GM18511 (cell line): ENCODE results near the gene LMTK2.
A peak's percentile ranks its signal among the peaks of the same experiment; 100 is the strongest.

Source experiments
- ATAC-seq: cut with Tn5 transposase; IDR thresholded peaks from one replicate; pipeline ENCODE4 v1.9.1; 2021; ENCODE audit warnings: mild to moderate bottlenecking, moderate library complexity; ENCODE audit not compliant: unreplicated experiment

LMTK2 gene

DNA sequence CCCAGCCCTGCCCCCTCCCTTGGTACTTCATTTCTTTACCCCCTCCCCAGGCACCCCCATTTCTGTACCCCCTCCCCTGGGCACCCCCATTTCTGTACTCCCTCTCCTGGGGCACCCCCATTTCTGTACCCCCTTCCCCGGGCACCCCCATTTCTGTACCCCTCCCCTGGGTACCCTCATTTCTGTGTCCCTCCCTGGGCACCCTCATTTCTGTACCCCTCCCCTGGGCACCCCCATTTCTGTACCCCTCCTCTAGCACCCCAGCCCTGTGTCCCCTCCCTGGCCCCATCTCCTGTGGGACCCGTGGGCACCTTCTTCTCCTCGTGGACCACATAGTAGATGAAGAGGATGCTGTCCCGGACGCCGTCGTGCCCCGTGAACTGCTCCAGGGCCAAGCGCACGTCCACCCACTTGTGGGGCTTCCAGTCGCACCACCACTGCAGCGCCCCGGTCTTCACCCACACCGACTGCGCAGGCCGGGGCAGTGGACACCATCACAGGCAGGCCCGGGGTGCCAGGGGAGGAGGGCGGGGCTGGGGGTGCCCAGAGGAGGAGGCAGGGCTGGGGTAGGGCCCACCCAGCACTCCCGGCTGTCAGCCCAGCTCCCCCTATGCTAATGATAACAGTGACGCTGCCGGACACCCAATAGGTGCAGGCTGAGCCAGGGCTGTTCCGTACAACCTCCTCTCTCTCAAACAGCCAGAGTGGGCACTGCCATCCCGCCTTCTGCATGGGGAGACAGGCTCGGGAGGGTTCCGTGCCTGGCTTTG lies 125.0 kb downstream of the LMTK2 start:
- ATAC-seq, result no peak

- ATAC-seq, result no peak
Measured at GRCh38 chr7:98232263-98232585, 125.6 kb downstream of the LMTK2 start.

DNA sequence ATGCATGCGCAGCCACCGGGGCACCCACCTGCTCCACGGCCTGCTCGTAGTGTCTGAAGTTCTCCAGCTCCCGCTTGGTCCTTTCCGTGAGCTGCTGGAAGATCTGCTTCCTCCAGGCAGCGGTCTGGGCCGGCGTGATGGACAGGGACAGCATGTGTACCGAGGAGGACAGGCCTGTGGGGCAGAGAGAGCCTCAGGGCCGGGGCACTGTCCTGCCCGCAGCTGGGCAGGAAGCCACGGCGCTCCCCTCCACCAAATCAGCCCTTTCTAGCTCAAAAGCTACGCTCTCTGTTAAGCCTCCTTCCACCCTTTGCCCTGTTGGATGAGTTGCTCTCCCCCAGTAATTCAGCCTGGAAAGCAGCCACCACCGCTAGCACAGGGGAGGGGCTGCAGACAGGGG lies 126.1 kb downstream of the LMTK2 start:
- ATAC-seq, result no peak

DNA sequence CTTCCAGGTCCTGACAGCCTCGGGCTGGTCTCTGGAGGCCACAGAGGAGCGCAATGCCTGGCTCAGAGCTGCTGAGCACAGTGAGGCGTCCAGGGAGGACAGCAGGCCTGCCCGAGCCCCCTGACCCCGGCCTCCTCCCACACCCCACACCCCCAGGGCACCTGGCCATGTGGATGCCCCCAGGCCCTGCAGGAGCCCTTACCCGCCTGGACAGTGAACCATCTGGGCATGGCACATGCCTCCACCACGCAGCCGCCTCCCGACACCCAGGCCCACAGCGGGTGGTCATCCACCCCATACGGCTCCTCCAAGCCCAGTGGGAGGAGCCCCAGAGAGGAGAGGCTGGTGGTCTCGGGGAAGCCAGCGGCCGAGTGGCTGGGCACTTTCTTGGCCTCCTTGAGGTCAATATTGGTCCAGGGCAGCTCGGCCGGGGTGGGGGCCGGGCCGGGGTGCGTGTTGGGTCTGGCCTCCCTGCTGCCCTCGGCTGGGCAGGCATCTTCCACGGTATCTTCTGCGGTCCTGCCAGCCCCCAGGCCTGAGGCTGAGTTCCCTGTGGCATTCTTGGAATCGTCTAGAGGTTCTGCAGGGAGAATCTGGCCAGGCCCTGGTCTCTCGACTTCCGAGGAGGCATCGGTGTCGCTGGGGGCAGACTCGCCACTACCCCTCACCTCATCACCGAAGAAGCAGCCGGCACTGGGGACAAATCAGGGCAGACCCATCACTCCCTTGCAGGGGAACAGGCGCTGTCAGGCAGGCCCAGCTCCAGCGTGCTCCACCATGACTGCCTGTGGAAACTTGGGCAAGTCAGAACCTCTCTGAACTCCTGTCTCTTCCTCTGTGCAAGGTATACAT lies 126.8 kb downstream of the LMTK2 start:
- no peak for ATAC-seq

- ATAC-seq, result no peak
Measured at GRCh38 chr7:98234429-98235147, 127.9 kb downstream of the LMTK2 start.

- no peak for ATAC-seq
Measured at GRCh38 chr7:98235901-98236300, 129.2 kb downstream of the LMTK2 start.

DNA sequence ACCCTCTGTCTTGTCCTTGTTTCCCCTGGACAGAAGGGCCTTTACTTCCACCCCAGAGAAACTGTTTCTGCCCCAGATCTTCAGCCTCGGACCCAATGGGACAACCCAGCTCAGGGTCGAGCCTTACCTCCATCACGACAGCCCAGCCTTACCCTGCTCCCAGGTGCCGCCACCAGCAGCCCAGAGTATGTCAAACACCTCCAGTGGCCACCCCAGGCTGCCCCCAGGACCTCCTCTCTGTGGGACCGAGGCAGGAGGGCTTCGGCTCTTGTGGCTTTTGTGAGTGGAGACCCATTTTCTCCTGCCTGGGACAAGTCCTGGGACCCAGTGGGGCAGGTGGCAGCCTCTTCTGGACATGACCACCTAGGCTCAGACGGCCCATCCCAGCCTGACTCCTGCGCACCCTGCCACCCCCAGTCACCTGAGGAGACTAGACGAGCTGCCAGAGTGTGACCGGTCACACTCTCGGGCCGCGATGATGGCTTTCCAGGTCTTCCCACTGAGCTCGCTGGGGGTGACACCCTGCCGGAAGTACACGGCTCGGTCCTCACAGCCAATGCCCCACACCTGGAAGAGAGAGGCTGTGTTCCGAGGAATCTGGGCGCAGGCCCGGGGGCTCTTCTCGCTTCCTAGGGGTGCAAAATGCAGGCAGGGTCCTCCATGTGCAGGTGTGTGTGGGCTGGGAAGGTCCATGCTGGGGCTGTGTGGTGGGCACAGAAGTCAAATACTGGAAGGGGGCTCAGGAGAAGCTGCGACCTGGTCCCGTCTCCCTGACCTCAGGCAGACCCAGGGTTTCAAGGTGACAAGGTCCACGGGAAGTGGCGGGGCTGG lies 129.9 kb downstream of the LMTK2 start:
- ATAC-seq, result no peak

DNA sequence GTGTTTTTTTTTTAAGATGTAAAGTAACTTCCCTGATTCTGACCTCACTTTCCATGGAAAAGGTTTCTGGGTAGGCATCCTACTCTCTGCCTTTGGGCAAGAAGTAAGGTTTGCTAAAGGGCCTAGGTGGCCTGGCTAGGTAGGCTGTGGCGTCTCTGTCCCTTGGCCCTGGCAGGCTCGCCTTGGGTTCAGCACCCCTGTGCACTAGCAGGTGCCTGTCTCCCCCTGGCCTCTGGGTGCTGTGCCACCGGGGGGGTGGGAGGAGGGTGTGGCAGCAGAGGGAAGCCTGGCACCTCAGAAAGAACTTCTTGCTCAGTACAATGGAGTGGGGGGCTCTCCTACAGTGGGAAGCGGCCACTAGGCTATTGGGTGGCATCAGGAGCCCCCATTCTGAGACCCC lies 131.4 kb downstream of the LMTK2 start:
- no peak for ATAC-seq

DNA sequence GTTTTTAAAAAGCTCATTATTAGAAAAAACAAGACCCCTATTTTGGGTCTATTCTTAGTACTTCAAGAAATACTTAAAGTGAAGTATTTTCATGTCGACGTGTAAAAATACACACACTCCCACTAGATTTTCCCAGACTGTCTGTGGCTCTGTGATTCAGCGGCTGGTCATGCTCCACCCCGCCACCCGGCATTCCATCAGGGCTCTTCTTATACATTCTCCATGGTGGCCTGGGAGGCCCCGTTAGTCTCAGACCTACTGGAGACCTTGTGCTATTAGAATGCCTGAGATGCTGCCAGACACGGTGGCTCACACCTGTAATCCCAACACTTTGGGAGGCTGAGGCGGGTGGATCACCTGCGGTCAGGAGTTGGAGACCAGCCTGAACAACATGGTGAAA lies 132.3 kb downstream of the LMTK2 start:
- ATAC-seq, result no peak

- peak; percentile 67 for ATAC-seq
Measured at GRCh38 chr7:98240961-98241673, 134.5 kb downstream of the LMTK2 start.

- peak; percentile 24 for ATAC-seq
Measured at GRCh38 chr7:98241674-98242241, 135.1 kb downstream of the LMTK2 start.

DNA sequence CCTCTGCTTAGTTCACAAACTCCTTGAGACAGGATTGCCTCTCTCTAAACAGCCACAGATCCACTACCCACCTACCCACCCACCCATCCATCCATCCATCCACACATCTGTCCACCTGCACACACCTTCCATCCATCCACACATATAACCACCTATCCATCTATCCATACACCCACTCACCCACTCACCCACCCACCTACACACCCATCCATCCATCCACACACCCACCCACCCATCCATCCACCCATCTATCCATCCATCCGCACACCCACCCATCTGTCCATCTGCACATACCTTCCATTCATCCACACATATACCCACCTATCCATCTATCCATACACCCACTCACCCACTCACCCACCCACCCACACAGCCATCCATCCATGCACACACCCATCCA lies 135.7 kb downstream of the LMTK2 start:
- no peak for ATAC-seq

DNA sequence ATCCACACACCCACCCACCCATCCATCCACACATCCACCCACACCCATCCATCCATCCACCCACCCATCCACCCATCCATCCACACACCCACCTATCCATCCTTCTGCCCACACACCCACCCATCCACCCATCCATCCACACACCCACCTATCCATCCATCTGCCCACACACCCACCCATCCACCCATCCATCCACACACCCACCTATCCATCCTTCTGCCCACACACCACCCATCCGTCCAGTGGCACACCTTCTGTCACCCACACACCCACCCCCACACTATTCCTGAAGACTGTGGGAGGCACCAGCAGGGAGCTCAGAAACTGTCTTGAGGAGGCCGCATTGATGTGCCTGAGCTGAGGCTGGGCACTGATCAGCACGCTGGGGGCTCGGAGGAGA lies 136.3 kb downstream of the LMTK2 start:
- no peak for ATAC-seq

GRCh38 chr7:98244871-98245270 lies 138.2 kb downstream of the LMTK2 start:
- no peak for ATAC-seq

- ATAC-seq, result no peak
Measured at GRCh38 chr7:98248156-98248555, 141.5 kb downstream of the LMTK2 start.

- no peak for ATAC-seq
Measured at GRCh38 chr7:98249106-98249505, 142.4 kb downstream of the LMTK2 start.

DNA sequence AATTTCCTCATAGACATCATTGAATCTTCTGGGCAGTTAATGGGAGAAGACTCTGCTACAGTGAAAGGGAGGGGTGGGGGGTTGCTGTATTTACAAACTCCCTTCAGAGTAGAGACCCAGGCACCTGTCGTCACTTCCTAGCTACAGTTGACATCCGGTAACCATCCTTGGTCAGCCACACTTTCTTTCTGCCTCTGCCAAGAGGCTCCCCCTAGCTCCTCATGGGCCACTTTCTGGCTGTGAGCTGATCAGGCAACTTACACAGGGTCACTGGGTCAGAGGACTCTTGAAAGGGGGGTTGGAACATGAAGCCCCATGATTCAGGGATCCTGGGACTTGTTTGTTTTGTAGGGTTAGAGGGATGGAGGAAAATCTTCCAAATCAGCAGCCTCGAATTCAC lies 144.1 kb downstream of the LMTK2 start:
- ATAC-seq, result no peak

- peak; percentile 28 for ATAC-seq
Measured at GRCh38 chr7:98251231-98251600, 144.6 kb downstream of the LMTK2 start.

GRCh38 chr7:98251601-98252424 lies 145.2 kb downstream of the LMTK2 start, which contains the start of gene TECPR1:
TECPR1 (minus strand) TSS chr7:98252232; CDS start chr7:98246146, 6,086 bp downstream.
- ATAC-seq, result peak; percentile 98
